Uterus (tissue), 2 donors: Measurements from ENCODE around the gene TBCD.

Experiments
- CTCF ChIP-seq, 4 experiments: fragments of 200-600 bp in 2 of 4; fragments of 450-650 bp in 2 of 4; sonication (generic) in 2 of 4; IDR thresholded peaks; one replicate each; pipeline ENCODE4 v1.5.1; 2016 to 2019; ENCODE audit warnings: antibody characterized with exemption in 4 of 4, mild to moderate bottlenecking in 2 of 4, moderate library complexity in 1 of 4
- POLR2A ChIP-seq, 2 donors: fragments of 450-650 bp; IDR thresholded peaks; one replicate each; pipeline ENCODE4 v1.6.1; 2016; ENCODE audit warnings: antibody characterized with exemption in 2 of 2, mild to moderate bottlenecking in 1 of 2, moderate library complexity in 1 of 2

- no peak for TF ChIP-seq CTCF (IDR thresholded peaks at IDR 0.05)
- TF ChIP-seq POLR2A (IDR thresholded peaks at IDR 0.05): no peak
Observed at GRCh38 chr17:82788206-82789001, 36.5 kb downstream of the TBCD start.
